Mesendoderm (in vitro differentiated cells): ENCODE results near the gene NFASC.

ENCODE experiments used
- DNase-seq: peaks from one replicate; pipeline ENCODE4 v3.0.0; 2013
- H2AK5ac ChIP-seq: 2 replicates; pipeline ENCODE4 v1.6.1; 2013; ENCODE audit warnings: low read length, inconsistent platforms
- H2BK120ac ChIP-seq: 2 replicates; pipeline ENCODE4 v1.6.1; 2013; ENCODE audit warnings: low read depth, mild to moderate bottlenecking, low read length, moderate library complexity, mixed read lengths
- H2BK15ac ChIP-seq: replicated peaks from 2 replicates; pipeline ENCODE4 v1.6.1; 2013; ENCODE audit warnings: low read depth, mild to moderate bottlenecking, moderate library complexity
- H2BK5ac ChIP-seq: 2 replicates; pipeline ENCODE4 v1.6.1; 2013; ENCODE audit warnings: low read length, inconsistent platforms
- H3K18ac ChIP-seq: 2 replicates; pipeline ENCODE4 v1.6.1; 2013; ENCODE audit warnings: mild to moderate bottlenecking, low read length, mixed read lengths
- H3K23ac ChIP-seq: one replicate; pipeline ENCODE4 v1.6.1; 2013; ENCODE audit warnings: low read length
- H3K27ac ChIP-seq: 2 replicates; pipeline ENCODE4 v1.5.1; 2013; ENCODE audit warnings: low read depth, mild to moderate bottlenecking, inconsistent platforms, low read length, moderate library complexity
- H3K27me3 ChIP-seq: 2 replicates; pipeline ENCODE4 v1.6.1; 2013; ENCODE audit warnings: low read length, control low read depth, mild to moderate bottlenecking, inconsistent platforms; ENCODE audit not compliant: insufficient read depth, poor library complexity
- H3K36me3 ChIP-seq: 2 replicates; pipeline ENCODE4 v1.6.1; 2013; ENCODE audit warnings: low read length, inconsistent platforms; ENCODE audit not compliant: control insufficient read depth, insufficient read depth
- H3K4ac ChIP-seq: one replicate; pipeline ENCODE4 v1.6.1; 2013; ENCODE audit warnings: low read depth, mild to moderate bottlenecking, low read length, moderate library complexity
- H3K4me1 ChIP-seq: 2 replicates; pipeline ENCODE4 v1.6.1; 2013; ENCODE audit warnings: low read depth, low read length, inconsistent platforms; ENCODE audit not compliant: control insufficient read depth
- H3K4me2 ChIP-seq: 2 replicates; pipeline ENCODE4 v1.6.1; 2013; ENCODE audit warnings: low read length
- H3K4me3 ChIP-seq: 2 replicates; pipeline ENCODE4 v1.5.1; 2013; ENCODE audit warnings: mild to moderate bottlenecking, low read length
- H3K56ac ChIP-seq: one replicate; pipeline ENCODE4 v1.6.1; 2013; ENCODE audit warnings: low read length
- H3K79me1 ChIP-seq: 2 replicates; pipeline ENCODE4 v1.6.1; 2013; ENCODE audit warnings: low read length, inconsistent platforms
- H3K79me2 ChIP-seq: 2 replicates; pipeline ENCODE4 v1.6.1; 2013; ENCODE audit warnings: mild to moderate bottlenecking, low read length; ENCODE audit not compliant: control insufficient read depth, insufficient read depth
- H3K9ac ChIP-seq: 2 replicates; pipeline ENCODE4 v1.6.1; 2013; ENCODE audit warnings: low read length, inconsistent platforms
- H4K5ac ChIP-seq: one replicate; pipeline ENCODE4 v1.6.1; 2013; ENCODE audit warnings: low read length
- H4K8ac ChIP-seq: one replicate; pipeline ENCODE4 v1.6.1; 2013; ENCODE audit warnings: low read depth, mild to moderate bottlenecking, control low read depth, low read length, moderate library complexity
- WGBS: extraction: QIAGEN DNeasy Blood & Tissue Kit; methylation state at CpG from one replicate; pipeline ENCODE4 v1.1.7; 2013; ENCODE audit warnings: low lambda C conversion rate, missing lambda C conversion rate; ENCODE audit not compliant: insufficient coverage; ENCODE audit errors: extremely low coverage; 5-methylcytosine and 5-hydroxymethylcytosine counted together

Gene NFASC

DNA sequence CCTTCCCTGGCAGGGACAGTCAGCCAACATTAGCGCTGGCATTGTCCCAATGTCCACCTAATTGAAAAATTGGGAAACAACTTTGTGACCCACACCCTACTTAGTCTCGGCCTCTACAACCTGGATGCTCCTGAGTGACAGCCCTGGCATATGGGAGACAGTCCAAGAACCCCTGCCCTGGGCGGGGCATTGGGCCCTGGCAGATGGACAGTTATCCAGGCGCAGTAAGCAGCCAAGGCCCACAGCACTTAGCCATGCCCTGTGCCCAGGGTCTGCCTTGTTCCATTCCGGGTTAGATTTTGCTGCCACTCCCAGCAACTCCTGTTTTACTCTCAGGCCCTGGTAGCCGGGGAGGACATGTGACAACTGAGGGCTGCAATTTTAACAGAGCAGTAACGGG lies 50.3 kb downstream of the NFASC start:
- DNase-seq: peak; percentile 33
- Histone ChIP-seq H3K18ac (peak overlapping the region; percentile 33), H3K4me1 (peaks cover 49% of the 10 kb centered on the region), H3K79me2 (no peaks in the 10 kb centered on the region), H3K4ac (peak overlapping the region; percentile 19), H4K8ac (no peak overlapping the region), H3K36me3 (no peaks in the 10 kb centered on the region), H4K5ac (no peak overlapping the region), H3K79me1 (peaks cover 4% of the 10 kb centered on the region), H3K56ac (peak overlapping the region; percentile 74), H3K4me2 (no peak overlapping the region), H2BK120ac (peak overlapping the region; percentile 40), H3K23ac (no peak overlapping the region), H3K4me3 (no peak overlapping the region), H2BK15ac (no peak overlapping the region), H3K9ac (peak overlapping the region; percentile 6), H3K27me3 (no peaks in the 10 kb centered on the region), H2BK5ac (peak overlapping the region; percentile 91), H2AK5ac (peak overlapping the region; percentile 94), H3K27ac (peak overlapping the region; percentile 65)
- no CpG with 5 or more reads among the region's 7 CpGs for WGBS

GRCh38 chr1:204921855-204922516 lies 51.3 kb downstream of the NFASC start:
- Histone ChIP-seq H4K8ac (no peak overlapping the region), H2BK5ac (peak overlapping the region; percentile 70), H3K4me3 (no peak overlapping the region), H2BK15ac (no peak overlapping the region), H3K4ac (no peak overlapping the region), H2BK120ac (peak overlapping the region; percentile 49), H3K56ac (peak overlapping the region; percentile 78), H3K27ac (no peak overlapping the region), H3K4me2 (no peak overlapping the region), H3K79me2 (no peaks in the 10 kb centered on the region), H3K18ac (peak overlapping the region; percentile 72), H4K5ac (no peak overlapping the region), H3K23ac (peak overlapping the region; percentile 74), H2AK5ac (peak overlapping the region; percentile 8), H3K27me3 (no peaks in the 10 kb centered on the region), H3K9ac (no peak overlapping the region), H3K79me1 (peaks cover 4% of the 10 kb centered on the region), H3K36me3 (no peaks in the 10 kb centered on the region), H3K4me1 (peaks cover 51% of the 10 kb centered on the region)
- no peak for DNase-seq
- no CpG with 5 or more reads among the region's 15 CpGs for WGBS

DNA sequence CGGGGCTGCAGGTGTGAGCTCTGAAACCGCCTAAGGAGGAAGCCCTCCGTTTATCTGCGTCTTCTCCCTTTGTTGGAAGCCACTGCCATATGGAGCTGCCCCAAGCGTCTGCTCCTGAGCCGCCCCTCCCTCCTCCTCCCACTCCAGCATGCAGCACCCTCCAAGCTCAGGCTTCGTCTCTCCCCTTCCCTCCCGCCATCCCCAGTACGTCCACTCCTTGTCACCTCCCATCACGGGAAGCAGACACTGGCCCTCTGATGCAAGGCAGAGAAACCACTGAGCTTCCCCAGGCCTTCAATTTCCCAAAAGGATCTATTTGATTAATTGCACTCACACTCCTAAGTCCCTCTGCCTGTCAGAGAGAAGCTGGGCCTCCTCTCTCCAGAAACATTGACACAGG lies 52.5 kb downstream of the NFASC start:
- no CpG with 5 or more reads among the region's 10 CpGs for WGBS
- peaks cover 55% of the 10 kb centered on the region for H3K4me1 ChIP-seq

GRCh38 chr1:204923626-204924012 lies 53.0 kb downstream of the NFASC start:
- Histone ChIP-seq H2BK5ac (peak overlapping the region; percentile 42), H2BK15ac (no peak overlapping the region), H3K27ac (peak overlapping the region; percentile 92), H3K4me3 (no peak overlapping the region), H4K5ac (no peak overlapping the region), H3K79me1 (peaks cover 4% of the 10 kb centered on the region), H2BK120ac (peak overlapping the region; percentile 75), H3K4ac (peak overlapping the region; percentile 93), H4K8ac (no peak overlapping the region), H3K27me3 (no peaks in the 10 kb centered on the region), H3K79me2 (no peaks in the 10 kb centered on the region), H3K4me1 (peaks cover 59% of the 10 kb centered on the region), H3K9ac (peak overlapping the region; percentile 3), H3K18ac (peak overlapping the region; percentile 35), H3K23ac (no peak overlapping the region), H2AK5ac (peak overlapping the region; percentile 2), H3K56ac (peak overlapping the region; percentile 66), H3K36me3 (no peaks in the 10 kb centered on the region), H3K4me2 (no peak overlapping the region)
- WGBS: no CpG with 5 or more reads among the region's 4 CpGs
- no peak for DNase-seq

More for the DNA sequence above, 52.5 kb downstream of the NFASC start:
- peak; percentile 77 for DNase-seq
- Histone ChIP-seq H3K79me2 (no peaks in the 10 kb centered on the region), H2BK5ac (peak overlapping the region; percentile 42), H3K36me3 (no peaks in the 10 kb centered on the region), H3K27me3 (no peaks in the 10 kb centered on the region), H3K4ac (peak overlapping the region; percentile 93), H3K56ac (peak overlapping the region; percentile 66), H2AK5ac (peak overlapping the region; percentile 50), H3K23ac (no peak overlapping the region), H4K5ac (no peak overlapping the region), H3K4me2 (no peak overlapping the region), H2BK15ac (no peak overlapping the region), H3K18ac (peak overlapping the region; percentile 35), H3K27ac (peak overlapping the region; percentile 92), H4K8ac (no peak overlapping the region), H3K4me3 (no peak overlapping the region), H3K9ac (peak overlapping the region; percentile 3), H2BK120ac (peak overlapping the region; percentile 75), H3K79me1 (peaks cover 4% of the 10 kb centered on the region)

GRCh38 chr1:204924013-204924759 lies 53.5 kb downstream of the NFASC start:
- Histone ChIP-seq H4K8ac (no peak overlapping the region), H4K5ac (no peak overlapping the region), H3K4me2 (no peak overlapping the region), H3K36me3 (no peaks in the 10 kb centered on the region), H2BK120ac (peak overlapping the region; percentile 95), H3K9ac (peak overlapping the region; percentile 43), H3K4ac (peak overlapping the region; percentile 93), H3K79me1 (peaks cover 4% of the 10 kb centered on the region), H3K4me3 (no peak overlapping the region), H3K27me3 (no peaks in the 10 kb centered on the region), H3K56ac (peak overlapping the region; percentile 68), H3K18ac (peak overlapping the region; percentile 35), H2BK5ac (peak overlapping the region; percentile 93), H2BK15ac (no peak overlapping the region), H3K79me2 (no peaks in the 10 kb centered on the region), H3K4me1 (peaks cover 60% of the 10 kb centered on the region), H2AK5ac (peak overlapping the region; percentile 98), H3K27ac (peak overlapping the region; percentile 97), H3K23ac (no peak overlapping the region)
- DNase-seq: peak; percentile 99
- WGBS: no CpG with 5 or more reads among the region's 5 CpGs
